Measurements from ENCODE around the gene NOXO1.

DNA sequence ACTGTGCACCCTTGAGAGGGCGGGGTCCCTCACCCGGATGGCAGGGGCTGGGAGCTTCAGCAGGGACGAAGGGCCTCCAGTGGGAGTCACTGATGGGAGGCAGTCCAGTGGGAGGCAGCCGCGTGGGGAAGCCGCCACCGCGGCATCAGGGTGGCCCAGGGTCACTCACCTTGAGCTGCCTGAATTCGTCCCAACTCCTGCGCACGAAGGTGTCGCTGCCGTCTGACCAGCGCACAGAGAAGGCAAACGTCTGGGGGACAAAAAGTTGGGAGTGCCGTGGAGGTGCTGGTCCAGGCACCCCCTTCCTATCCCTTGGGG lies 540 bp downstream of the NOXO1 start:
- TF ChIP-seq, protein P1, sequence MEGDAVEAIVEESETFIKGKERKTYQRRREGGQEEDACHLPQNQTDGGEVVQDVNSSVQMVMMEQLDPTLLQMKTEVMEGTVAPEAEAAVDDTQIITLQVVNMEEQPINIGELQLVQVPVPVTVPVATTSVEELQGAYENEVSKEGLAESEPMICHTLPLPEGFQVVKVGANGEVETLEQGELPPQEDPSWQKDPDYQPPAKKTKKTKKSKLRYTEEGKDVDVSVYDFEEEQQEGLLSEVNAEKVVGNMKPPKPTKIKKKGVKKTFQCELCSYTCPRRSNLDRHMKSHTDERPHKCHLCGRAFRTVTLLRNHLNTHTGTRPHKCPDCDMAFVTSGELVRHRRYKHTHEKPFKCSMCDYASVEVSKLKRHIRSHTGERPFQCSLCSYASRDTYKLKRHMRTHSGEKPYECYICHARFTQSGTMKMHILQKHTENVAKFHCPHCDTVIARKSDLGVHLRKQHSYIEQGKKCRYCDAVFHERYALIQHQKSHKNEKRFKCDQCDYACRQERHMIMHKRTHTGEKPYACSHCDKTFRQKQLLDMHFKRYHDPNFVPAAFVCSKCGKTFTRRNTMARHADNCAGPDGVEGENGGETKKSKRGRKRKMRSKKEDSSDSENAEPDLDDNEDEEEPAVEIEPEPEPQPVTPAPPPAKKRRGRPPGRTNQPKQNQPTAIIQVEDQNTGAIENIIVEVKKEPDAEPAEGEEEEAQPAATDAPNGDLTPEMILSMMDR (conservative IDR thresholded peaks at IDR 0.05; ENCODE audit: low read depth, low read length) = no peak
- TF ChIP-seq EZH2 (IDR thresholded peaks at IDR 0.05; ENCODE audit: borderline replicate concordance, low read depth, low read length, poor library complexity, severe bottlenecking) = no peak

Data from A673 (cell line).